Endothelial cell of umbilical vein (primary cell): ENCODE data around the gene FIG4. TPM values are rescaled to one million over a fixed set of nuclear protein-coding genes. Genes with fewer than 3 reads are reported as not detected.

Source experiments
- BruUV-seq: library from RNA; stranded (reverse); fragments of 400-500 nt; replicated peaks from 2 replicates; lab custom pipeline; 2021; lab: Mats Ljungman, UMichigan
- CTCF ChIA-PET: fragments of 300-600, 350-600 bp; sonication (Branson Sonifier 250); formaldehyde crosslinking; loops from one replicate; lab custom pipeline; 2021; ENCODE audit warnings: antibody characterized with exemption, inconsistent platforms; lab: Charles Lee
- POLR2A ChIA-PET: fragments of 300-600, 350-600 bp; sonication (Branson Sonifier 250); formaldehyde crosslinking; loops from one replicate; lab custom pipeline; 2021; ENCODE audit warnings: antibody characterized with exemption, inconsistent platforms; lab: Charles Lee
- DNase-seq: peaks from one replicate; pipeline ENCODE4 v3.0.0-alpha.2; 2011; ENCODE audit warnings: low read depth, low spot score
- FAIRE-seq: peaks from 2 replicates; lab custom pipeline; 2011; peaks lifted over from hg19 to GRCh38; lab: Jason Lieb, UNC
- H2AFZ ChIP-seq: 2 replicates; pipeline ENCODE4 v1.6.0; 2012; ENCODE audit warnings: low read depth, low read length, control low read depth, inconsistent platforms
- H3K27ac ChIP-seq: 2 replicates; pipeline ENCODE4 v1.5.1; 2011; ENCODE audit warnings: low read depth, mild to moderate bottlenecking, control low read depth, low read length, moderate library complexity; ENCODE audit not compliant: insufficient read depth
- H3K27me3 ChIP-seq, 2 experiments: 2 replicates each; pipeline versions ENCODE4 v1.6.0 to v1.6.1; 2011; ENCODE audit warnings: low read length in 2 of 2, mixed read lengths in 1 of 2; ENCODE audit not compliant: control insufficient read depth in 2 of 2, insufficient read depth in 2 of 2
- H3K36me3 ChIP-seq, 2 experiments: 2 replicates in 1 of 2; 3 replicates in 1 of 2; pipeline ENCODE4 v1.5.1; 2011; ENCODE audit warnings: low read length in 2 of 2, mild to moderate bottlenecking in 1 of 2, moderate library complexity in 1 of 2; ENCODE audit not compliant: control insufficient read depth in 2 of 2, insufficient read depth in 2 of 2; ENCODE audit errors: extremely low read depth in 1 of 2
- H3K4me1 ChIP-seq: 3 replicates; pipeline ENCODE4 v1.5.1; 2011; ENCODE audit warnings: mild to moderate bottlenecking, low read length; ENCODE audit not compliant: control insufficient read depth, insufficient read depth; ENCODE audit errors: extremely low read depth
- H3K4me2 ChIP-seq: 2 replicates; pipeline ENCODE4 v1.6.1; 2011; ENCODE audit warnings: low read length, control low read depth, mixed read lengths; ENCODE audit not compliant: insufficient read depth
- H3K4me3 ChIP-seq, 3 experiments: fragments of 200-600 bp in 1 of 3; sonication (generic), shearing (Covaris generic) in 1 of 3; replicated peaks in 1 of 3; 2 replicates each; pipeline ENCODE4 v1.5.1; 2011 to 2016; ENCODE audit warnings: control low read depth in 3 of 3, low read length in 3 of 3, mild to moderate bottlenecking in 2 of 3, inconsistent platforms in 1 of 3, low read depth in 1 of 3, moderate library complexity in 1 of 3; ENCODE audit not compliant: insufficient read depth in 1 of 3
- H3K79me2 ChIP-seq: 2 replicates; pipeline ENCODE4 v1.6.0; 2012; ENCODE audit warnings: low read length, inconsistent platforms; ENCODE audit not compliant: control insufficient read depth, insufficient read depth
- H3K9ac ChIP-seq: replicated peaks from 2 replicates; pipeline ENCODE3; 2011; ENCODE audit warnings: low read length, control low read depth; ENCODE audit not compliant: insufficient read depth; ENCODE audit errors: extremely low read depth
- H3K9me1 ChIP-seq: replicated peaks from 3 replicates; pipeline ENCODE4 v1.6.0; 2011; ENCODE audit warnings: mild to moderate bottlenecking, low read length; ENCODE audit not compliant: control insufficient read depth, insufficient read depth; ENCODE audit errors: extremely low read depth
- H3K9me3 ChIP-seq: replicated peaks from 2 replicates; pipeline ENCODE4 v1.5.1; 2012; ENCODE audit warnings: low read length, inconsistent platforms; ENCODE audit not compliant: control insufficient read depth, insufficient read depth
- H4K20me1 ChIP-seq: replicated peaks from 2 replicates; pipeline ENCODE3; 2011; ENCODE audit warnings: mild to moderate bottlenecking, low read length; ENCODE audit not compliant: control insufficient read depth, insufficient read depth; ENCODE audit errors: extremely low read depth
- CTCF ChIP-seq, 2 donors: IDR thresholded peaks; 1 replicate in 1 of 2; 2 replicates in 1 of 2; pipeline ENCODE4 v1.5.1; 2011; ENCODE audit warnings: low read length in 2 of 2, mild to moderate bottlenecking in 2 of 2, moderate library complexity in 2 of 2, control low read depth in 1 of 2, inconsistent platforms in 1 of 2, low read depth in 1 of 2; ENCODE audit not compliant: insufficient read depth in 1 of 2; ENCODE audit errors: extremely low read depth in 1 of 2
- FOS ChIP-seq: IDR thresholded peaks from 2 replicates; pipeline ENCODE4 v1.6.1; 2011; ENCODE audit warnings: mild to moderate bottlenecking, low read length, moderate library complexity, borderline replicate concordance; ENCODE audit not compliant: insufficient read depth
- JUN ChIP-seq: IDR thresholded peaks from 2 replicates; pipeline ENCODE4 v1.6.1; 2011; ENCODE audit warnings: borderline replicate concordance, low read depth; ENCODE audit not compliant: insufficient read length, insufficient read depth
- MAX ChIP-seq: IDR thresholded peaks from 2 replicates; pipeline ENCODE4 v1.6.1; 2011; ENCODE audit not compliant: insufficient read depth, insufficient read length
- MYC ChIP-seq: IDR thresholded peaks from one replicate; pipeline ENCODE4 v1.6.1; 2011; ENCODE audit warnings: mild to moderate bottlenecking, low read depth, low read length
- POLR2AphosphoS5 ChIP-seq: IDR thresholded peaks from 2 replicates; pipeline ENCODE4 v1.6.1; 2012; ENCODE audit warnings: low read depth, mild to moderate bottlenecking, control low read depth, low read length, moderate library complexity; ENCODE audit not compliant: insufficient read depth
- dilution Hi-C: fragments of 300-500 bp; cut with MboI; formaldehyde crosslinking; loops from one replicate; pipeline ENCODE4 v1.15.0; 2019; ENCODE audit warnings: low sequenced_read_pairs; ENCODE audit not compliant: extremely low pct_ligation_motif_present
- intact Hi-C: fragments of 100-400 bp; cut with micrococcal nuclease; formaldehyde crosslinking; loops from one replicate; pipeline ENCODE4 v1.10.0; 2022
- polyA plus RNA-seq, 4 experiments: library from polyadenylated mRNA; depleted of rRNA in 3 of 4; stranded (reverse) in 3 of 4; unstranded in 1 of 4; fragments of >200 nt; gene quantifications; 2 replicates each; pipeline versions ENCODE4 v1.2.1 to v1.2.3, GENCODE V29; 2011 to 2012; ENCODE audit warnings: missing spikeins in 1 of 4
- total RNA-seq: library from RNA; stranded (reverse); gene quantifications from 2 replicates; pipeline ENCODE4 v1.2.3, GENCODE V29; 2021

FIG4 gene
- total and polyA plus RNA-seq, 2 donors (not counting 3 experiments of a cell fraction or from before 2014, with no cell fraction given): 7.9 to 12.2 TPM

GRCh38 chr6:109793021-109793420 lies 101.9 kb downstream of the FIG4 start:
- H3K4me1 ChIP-seq: peaks cover 38% of the 10 kb centered on the region
- ChIA-PET POLR2A (no interaction called here), CTCF (interaction anchor here (0.7 to 3.5 kb wide), 3 partner anchors 10 to 246 kb away, joined by 3 to 13 read pairs (median 3); no protein-coding TSS in a partner anchor)
- no peaks in the 10 kb centered on the region for H4K20me1 ChIP-seq
- dilution Hi-C loops: no loop called here
- TF ChIP-seq MYC: no peak
- H3K36me3 ChIP-seq: no peaks in the 10 kb centered on the region
- no peak overlapping the region for H3K4me3 ChIP-seq
- peak overlapping the region; percentile 54 for H3K9ac ChIP-seq
- DNase-seq (peak; percentile 4), FAIRE-seq (no peak)
- peak overlapping the region; percentile 57 for H3K4me2 ChIP-seq
- H2AFZ ChIP-seq: peak overlapping the region; percentile 39
- peak overlapping the region; percentile 75 for H3K27ac ChIP-seq
- H3K9me1 ChIP-seq: no peaks in the 10 kb centered on the region
- H3K27me3 ChIP-seq: no peaks in the 10 kb centered on the region
- no peaks in the 10 kb centered on the region for H3K9me3 ChIP-seq
- no TSS peak for BruUV-seq
- intact Hi-C loops: loop anchor here (1.0 kb wide), 1 partner anchor 597 kb away; no protein-coding TSS in a partner anchor
- no peaks in the 10 kb centered on the region for H3K79me2 ChIP-seq

- no peak overlapping the region for H3K4me3 ChIP-seq
Observed at GRCh38 chr6:109793792-109794191, 102.7 kb downstream of the FIG4 start.

More at GRCh38 chr6:109793792-109794191, 102.7 kb downstream of the FIG4 start:
- ChIA-PET CTCF (interaction anchor here (0.7 to 3.5 kb wide), 2 partner anchors 10 to 246 kb away, joined by 3 to 13 read pairs; no protein-coding TSS in a partner anchor), POLR2A (no interaction called here)
- FAIRE-seq (peak; percentile 85), DNase-seq (peak; percentile 93)
- peak overlapping the region; percentile 75 for H3K27ac ChIP-seq
- peaks cover 38% of the 10 kb centered on the region for H3K4me1 ChIP-seq
- H4K20me1 ChIP-seq: no peaks in the 10 kb centered on the region
- H2AFZ ChIP-seq: no peak overlapping the region
- TF ChIP-seq MAX: no peak
- TF ChIP-seq JUN: peak; percentile 66
- TF ChIP-seq CTCF (IDR thresholded peaks at IDR 0.05; ENCODE audit: extremely low read depth in 1 of 2, insufficient read depth in 1 of 2, low read depth in 1 of 2, low read length in 2 of 2): no peak
- TF ChIP-seq FOS: peak; percentile 78
- TF ChIP-seq POLR2AphosphoS5: no peak
- no peaks in the 10 kb centered on the region for H3K9me3 ChIP-seq
- H3K4me2 ChIP-seq: peak overlapping the region; percentile 57
- intact Hi-C loops: loop anchor here (1.0 kb wide), 2 partner anchors 121 to 597 kb away; no protein-coding TSS in a partner anchor
- dilution Hi-C loops: no loop called here
- H3K79me2 ChIP-seq: no peaks in the 10 kb centered on the region
- H3K9ac ChIP-seq: peak overlapping the region; percentile 27
- BruUV-seq: TSS peak; percentile 64
- H3K36me3 ChIP-seq: no peaks in the 10 kb centered on the region
- no peaks in the 10 kb centered on the region for H3K27me3 ChIP-seq
- no peaks in the 10 kb centered on the region for H3K9me1 ChIP-seq
